HepG2 (cell line): ENCODE results near the gene TOB1. TPM values are rescaled to one million over a fixed set of nuclear protein-coding genes. Genes with fewer than 3 reads are reported as not detected.

Source experiments
- ATF7-NPFF ChIP-seq: sonication (generic); formaldehyde crosslinking; IDR thresholded peaks from 2 replicates; pipeline ENCODE4 v1.8.1; 2023; ENCODE audit warnings: mild to moderate bottlenecking, low read depth, missing genetic modification reagents, moderate library complexity
- CREM ChIP-seq, 2 experiments: sonication (generic) in 1 of 2; formaldehyde crosslinking in 1 of 2; IDR thresholded peaks; 2 replicates each; pipeline versions ENCODE4 v1.4.0 to v1.6.1; 2016 to 2020; ENCODE audit warnings: antibody characterized with exemption in 1 of 2, mild to moderate bottlenecking in 1 of 2, missing genetic modification reagents in 1 of 2
- ETV5 ChIP-seq: IDR thresholded peaks from 2 replicates; pipeline ENCODE4 v1.6.1; 2018; ENCODE audit warnings: missing biosample characterization, missing genetic modification reagents, inconsistent platforms, borderline replicate concordance
- FOXA1 ChIP-seq, 2 experiments: fragments of 450-650 bp in 1 of 2; sonication (generic) in 1 of 2; formaldehyde crosslinking in 1 of 2; IDR thresholded peaks; 2 replicates each; pipeline versions ENCODE4 v1.4.0 to v1.6.1; 2016 to 2020; ENCODE audit warnings: missing genetic modification reagents in 1 of 2
- IKZF1 ChIP-seq: fragments of 450-650 bp; IDR thresholded peaks from 2 replicates; pipeline ENCODE4 v1.7.1; 2016
- KDM1A ChIP-seq: IDR thresholded peaks from 2 replicates; pipeline ENCODE4 v1.6.1; 2016; ENCODE audit warnings: missing compliant biosample characterization
- MLXIP ChIP-seq: sonication (generic); formaldehyde crosslinking; IDR thresholded peaks from 2 replicates; pipeline ENCODE4 v1.9.0; 2021; ENCODE audit warnings: missing genetic modification reagents, borderline replicate concordance
- PHF5A ChIP-seq: IDR thresholded peaks from one replicate; pipeline ENCODE4 v1.6.1; 2018; ENCODE audit warnings: low read depth, missing genetic modification reagents; ENCODE audit not compliant: unreplicated experiment
- RBFOX2 ChIP-seq: fragments of 200-400 bp; formaldehyde crosslinking; IDR thresholded peaks from 2 replicates; pipeline ENCODE4 v1.6.1; 2017; ENCODE audit warnings: low read depth, mild to moderate bottlenecking, low read length
- SMARCC2 ChIP-seq: fragments of 450-650 bp; IDR thresholded peaks from 2 replicates; pipeline ENCODE4 v1.6.1; 2017; ENCODE audit warnings: antibody characterized with exemption, mild to moderate bottlenecking
- SP4 ChIP-seq: sonication (generic); formaldehyde crosslinking; IDR thresholded peaks from 2 replicates; pipeline ENCODE4 v1.8.1; 2023; ENCODE audit warnings: mild to moderate bottlenecking, missing genetic modification reagents
- SYNCRIP ChIP-seq: fragments of 200-400 bp; formaldehyde crosslinking; IDR thresholded peaks from 2 replicates; pipeline ENCODE4 v1.6.1; 2018; ENCODE audit warnings: mild to moderate bottlenecking, low read depth, low read length; ENCODE audit not compliant: insufficient read depth
- TARDBP ChIP-seq: sonication (generic); formaldehyde crosslinking; IDR thresholded peaks from 2 replicates; pipeline ENCODE4 v1.8.0; 2022; ENCODE audit warnings: mild to moderate bottlenecking, missing genetic modification reagents
- TCF12 ChIP-seq, 2 experiments: fragments of 450-650 bp in 1 of 2; sonication (generic) in 1 of 2; formaldehyde crosslinking in 1 of 2; IDR thresholded peaks; 2 replicates each; pipeline versions ENCODE4 v1.6.1 to v1.8.0; 2017 to 2022; ENCODE audit warnings: antibody characterized with exemption in 1 of 2, mild to moderate bottlenecking in 1 of 2, missing genetic modification reagents in 1 of 2, moderate library complexity in 1 of 2
- U2AF2 ChIP-seq: fragments of 200-400 bp; formaldehyde crosslinking; IDR thresholded peaks from 2 replicates; pipeline ENCODE4 v1.6.1; 2017; ENCODE audit warnings: low read depth, mild to moderate bottlenecking, low read length
- ZBTB21 ChIP-seq: sonication (generic); formaldehyde crosslinking; IDR thresholded peaks from 2 replicates; pipeline ENCODE4 v1.4.0; 2020; ENCODE audit warnings: missing genetic modification reagents
- ZNF121 ChIP-seq: sonication (generic); formaldehyde crosslinking; IDR thresholded peaks from 2 replicates; pipeline ENCODE4 v1.5.0; 2020; ENCODE audit warnings: mild to moderate bottlenecking, missing genetic modification reagents
- ZNF136 ChIP-seq: sonication (generic); formaldehyde crosslinking; IDR thresholded peaks from 2 replicates; pipeline ENCODE4 v1.8.1; 2022; ENCODE audit warnings: low read depth, mild to moderate bottlenecking, moderate library complexity, missing genetic modification reagents
- ZNF282 ChIP-seq: fragments of 450-650 bp; IDR thresholded peaks from 2 replicates; pipeline ENCODE4 v1.6.1; 2018; ENCODE audit not compliant: partially characterized antibody
- ZNF3 ChIP-seq: IDR thresholded peaks from 2 replicates; pipeline ENCODE4 v1.7.0; 2017; ENCODE audit warnings: inconsistent platforms
- ZNF430 ChIP-seq: sonication (generic); formaldehyde crosslinking; IDR thresholded peaks from 2 replicates; pipeline ENCODE4 v1.9.0; 2021; ENCODE audit warnings: mild to moderate bottlenecking, missing genetic modification reagents
- ZNF468 ChIP-seq: sonication (generic); formaldehyde crosslinking; IDR thresholded peaks from 2 replicates; pipeline ENCODE4 v1.8.0; 2022; ENCODE audit warnings: mild to moderate bottlenecking, moderate library complexity, missing genetic modification reagents
- ZNF556 ChIP-seq: sonication (generic); formaldehyde crosslinking; IDR thresholded peaks from 2 replicates; pipeline ENCODE4 v1.4.0; 2020; ENCODE audit warnings: mild to moderate bottlenecking, missing genetic modification reagents, borderline replicate concordance
- ZNF563 ChIP-seq: sonication (generic); formaldehyde crosslinking; IDR thresholded peaks from 2 replicates; pipeline ENCODE4 v1.8.0; 2022; ENCODE audit warnings: mild to moderate bottlenecking, moderate library complexity, missing genetic modification reagents
- ZNF615 ChIP-seq: sonication (generic); formaldehyde crosslinking; IDR thresholded peaks from 2 replicates; pipeline ENCODE4 v1.5.0; 2020; ENCODE audit warnings: mild to moderate bottlenecking, missing genetic modification reagents, borderline replicate concordance
- ZNF619 ChIP-seq: sonication (generic); formaldehyde crosslinking; IDR thresholded peaks from 2 replicates; pipeline ENCODE4 v1.4.0; 2020; ENCODE audit warnings: mild to moderate bottlenecking, missing genetic modification reagents
- ZNF713 ChIP-seq: sonication (generic); formaldehyde crosslinking; IDR thresholded peaks from 2 replicates; pipeline ENCODE4 v1.4.0; 2020; ENCODE audit warnings: mild to moderate bottlenecking, missing genetic modification reagents
- ZSCAN12 ChIP-seq: sonication (generic); formaldehyde crosslinking; IDR thresholded peaks from 2 replicates; pipeline ENCODE4 v1.9.0; 2021; ENCODE audit warnings: mild to moderate bottlenecking, missing genetic modification reagents
- polyA plus RNA-seq, 8 experiments: library from polyadenylated mRNA; depleted of rRNA in 3 of 8; stranded (reverse) in 7 of 8; unstranded in 1 of 8; fragments of >200 nt; fragmentation: Illumina TruSeq in 4 of 8; extraction: Trizol in 4 of 8; gene quantifications; 2 replicates each; pipeline versions ENCODE4 v1.2.1 to v1.2.3, GENCODE V29; 2011 to 2016; ENCODE audit warnings: low read depth in 4 of 8, missing spikeins in 1 of 8, mixed read lengths in 1 of 8; ENCODE audit not compliant: insufficient read depth in 1 of 8
- total RNA-seq, 5 experiments: library from RNA; depleted of rRNA; stranded (reverse); fragments of >200 nt; fragmentation: Illumina TruSeq; extraction: Trizol; gene quantifications; 2 replicates each; pipeline ENCODE4 v1.2.3, GENCODE V29; 2016; ENCODE audit warnings: low read depth in 1 of 5
- TF ChIP-seq, protein P1 (sequence below): sonication (generic); formaldehyde crosslinking; IDR thresholded peaks from 2 replicates; pipeline ENCODE4 v1.5.1; 2020; ENCODE audit warnings: mild to moderate bottlenecking, missing genetic modification reagents, borderline replicate concordance

Gene TOB1
- total and polyA plus RNA-seq, 2 of the 13 experiments (the other 11 are each of a cell fraction or from before 2014, with no cell fraction given): 21.9 to 57.7 TPM

- TF ChIP-seq MLXIP (CRISPR knock-in tag) (no peak), ZNF282 (no peak), TARDBP (CRISPR knock-in tag) (0 out of 2 replicates have a peak, but pooled peaks have one; percentile 52), ATF7-NPFF (CRISPR knock-in tag) (no peak), TCF12 (IDR thresholded peaks at IDR 0.05) (no peak), TCF12 (CRISPR knock-in tag; IDR thresholded peaks at IDR 0.05) (no peak), ZNF615 (CRISPR knock-in tag) (no peak), ZBTB21 (no peak), ZNF713 (CRISPR knock-in tag) (0 out of 2 replicates have a peak, but pooled peaks have one; percentile 68), U2AF2 (no peak), ETV5 (CRISPR knock-in tag) (no peak; the same call in 1 of the 2 replicates), SP4 (CRISPR knock-in tag) (no peak), ZNF430 (CRISPR knock-in tag) (no peak), ZNF468 (CRISPR knock-in tag) (no peak), ZNF619 (0 out of 2 replicates have a peak, but pooled peaks have one; percentile 59), ZNF121 (CRISPR knock-in tag) (no peak), IKZF1 (no peak), SMARCC2 (no peak), ZNF563 (no peak), RBFOX2 (no peak), ZNF3 (CRISPR knock-in tag) (no peak), ZSCAN12 (CRISPR knock-in tag) (no peak), KDM1A (CRISPR knock-in tag) (peak; percentile 52; the same call in 1 of the 2 replicates), FOXA1 (IDR thresholded peaks at IDR 0.05) (no peak), FOXA1 (CRISPR knock-in tag; IDR thresholded peaks at IDR 0.05) (peak; percentile 88), ZNF556 (peak; percentile 76; the same call in 1 of the 2 replicates), PHF5A (CRISPR knock-in tag) (no peak), CREM (IDR thresholded peaks at IDR 0.05) (no peak), CREM (CRISPR knock-in tag; IDR thresholded peaks at IDR 0.05) (no peak), SYNCRIP (no peak), ZNF136 (CRISPR knock-in tag) (no peak)
- TF ChIP-seq, protein P1, sequence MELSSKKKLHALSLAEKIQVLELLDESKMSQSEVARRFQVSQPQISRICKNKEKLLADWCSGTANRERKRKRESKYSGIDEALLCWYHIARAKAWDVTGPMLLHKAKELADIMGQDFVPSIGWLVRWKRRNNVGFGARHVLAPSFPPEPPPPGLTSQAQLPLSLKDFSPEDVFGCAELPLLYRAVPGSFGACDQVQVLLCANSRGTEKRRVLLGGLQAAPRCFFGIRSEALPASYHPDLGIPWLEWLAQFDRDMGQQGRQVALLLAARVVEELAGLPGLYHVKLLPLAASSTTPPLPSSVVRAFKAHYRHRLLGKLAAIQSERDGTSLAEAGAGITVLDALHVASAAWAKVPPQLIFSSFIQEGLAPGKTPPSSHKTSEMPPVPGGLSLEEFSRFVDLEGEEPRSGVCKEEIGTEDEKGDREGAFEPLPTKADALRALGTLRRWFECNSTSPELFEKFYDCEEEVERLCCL (CRISPR knock-in tag): no peak
These were observed 32.9 kb upstream of the TOB1 start (continued) for GRCh38 chr17:50899005-50899460.
